MCF 10A (cell line): Measurements from ENCODE around the gene FLYWCH1. TPM values are rescaled to one million over a fixed set of nuclear protein-coding genes. Genes with fewer than 3 reads are reported as not detected.

Experiments
- BruUV-seq: library from RNA; stranded (reverse); fragments of 400-500 nt; replicated peaks from 2 replicates; lab custom pipeline; 2021; lab: Mats Ljungman, UMichigan
- CTCF ChIA-PET: fragments of 300-600 bp; sonication (Branson Sonifier 250); formaldehyde crosslinking; extraction: SDS; loops from one replicate; lab custom pipeline; 2021; ENCODE audit warnings: antibody characterized with exemption, inconsistent platforms; lab: Yijun Ruan, JAX
- POLR2A ChIA-PET: fragments of 300-600, 350-650 bp; sonication (Branson Sonifier 250); formaldehyde crosslinking; extraction: SDS; loops from one replicate; lab custom pipeline; 2020; ENCODE audit warnings: antibody characterized with exemption, inconsistent platforms; lab: Yijun Ruan, JAX
- DNase-seq: peaks from one replicate; pipeline ENCODE4 v3.0.0-alpha.2; 2018; ENCODE audit not compliant: unreplicated experiment
- H3K27ac Mint-ChIP-seq: one replicate; pipeline ENCODE4 v1.8.0; 2022; ENCODE audit warnings: mild to moderate bottlenecking, low read depth, mixed read lengths; ENCODE audit not compliant: unreplicated experiment
- H3K27me3 Mint-ChIP-seq: one replicate; pipeline ENCODE4 v1.8.0; 2022; ENCODE audit warnings: mixed read lengths; ENCODE audit not compliant: insufficient read depth, unreplicated experiment
- H3K36me3 Mint-ChIP-seq: one replicate; pipeline ENCODE4 v1.8.0; 2022; ENCODE audit warnings: mild to moderate bottlenecking, moderate library complexity, mixed read lengths; ENCODE audit not compliant: insufficient read depth, unreplicated experiment
- H3K4me1 Mint-ChIP-seq: one replicate; pipeline ENCODE4 v1.8.0; 2022; ENCODE audit warnings: mixed read lengths; ENCODE audit not compliant: insufficient read depth, unreplicated experiment
- H3K4me3 Mint-ChIP-seq: one replicate; pipeline ENCODE4 v1.8.0; 2022; ENCODE audit warnings: mild to moderate bottlenecking, moderate library complexity, mixed read lengths; ENCODE audit not compliant: unreplicated experiment
- H3K9me3 Mint-ChIP-seq: one replicate; pipeline ENCODE4 v1.8.0; 2022; ENCODE audit warnings: mixed read lengths; ENCODE audit not compliant: unreplicated experiment
- intact Hi-C: fragments of 100-400 bp; cut with micrococcal nuclease; formaldehyde crosslinking; loops from 2 replicates; pipeline ENCODE4 v1.14.1; 2022
- total RNA-seq: library from RNA; stranded (reverse); gene quantifications from 2 replicates; pipeline ENCODE4 v1.2.3, GENCODE V29; 2022
- TF ChIP-seq, protein P1 (sequence below): fragments of 200-600 bp; IDR thresholded peaks from one replicate; pipeline ENCODE4 v1.8.0; 2022; ENCODE audit warnings: antibody characterized with exemption, mild to moderate bottlenecking; ENCODE audit not compliant: unreplicated experiment

FLYWCH1 gene
- total RNA-seq, 1 experiment from 2014 or later = 76.3 TPM

DNA sequence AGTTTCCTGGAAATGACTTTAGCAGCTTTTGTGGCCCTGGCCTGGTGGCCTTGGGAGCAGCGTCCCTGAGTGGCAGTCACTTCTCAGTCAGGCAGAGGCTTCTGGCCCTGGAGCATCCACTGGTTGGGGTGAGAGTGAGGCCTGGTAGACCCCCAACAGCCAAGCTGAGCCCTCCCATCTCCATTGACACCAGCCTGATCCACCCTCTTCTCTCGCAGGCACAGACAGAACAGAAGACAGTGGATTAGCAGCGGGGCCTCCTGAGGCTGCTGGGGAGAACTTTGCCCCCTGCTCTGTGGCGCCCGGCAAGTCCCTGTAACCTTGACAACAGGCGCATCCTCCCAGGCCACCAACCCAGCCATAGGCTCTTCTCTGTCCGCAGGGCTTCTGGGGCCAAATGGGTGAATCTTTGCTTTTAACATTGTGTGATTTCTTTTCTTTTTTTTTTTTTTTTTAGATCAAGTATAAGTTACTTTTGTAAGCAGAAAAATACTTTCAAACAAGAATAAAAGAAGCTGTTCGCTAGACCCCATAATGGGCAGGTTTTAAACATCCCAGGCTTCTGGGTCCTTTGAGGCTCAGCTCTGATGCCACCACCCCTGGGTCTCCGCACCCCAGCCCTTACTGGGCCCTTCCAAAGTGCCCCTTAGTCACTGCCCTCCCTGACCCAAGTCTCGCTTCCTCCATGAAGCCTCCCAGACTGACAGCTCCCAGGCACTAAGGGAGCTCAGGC, 12.7 kb upstream of the FLYWCH1 start:
- BruUV-seq = no TSS peak
- POLR2A ChIA-PET = interaction anchor here (0.7 to 1.1 kb wide), 3 partner anchors 13 to 129 kb away, joined by 3 to 4 read pairs (median 3); partner anchors contain the start of genes FLYWCH1 and FLYWCH2
- H3K4me1 Mint-ChIP-seq = peaks cover 5% of the 10 kb centered on the region
- peaks cover 7% of the 10 kb centered on the region for H3K36me3 Mint-ChIP-seq
- DNase-seq = no peak
- intact Hi-C loops = no loop called here
- CTCF ChIA-PET = interaction anchor here (1.0 kb wide), 1 partner anchor 22 kb away, joined by 3 read pairs; no protein-coding TSS in a partner anchor
- no peaks in the 10 kb centered on the region for H3K9me3 Mint-ChIP-seq
- no peaks in the 10 kb centered on the region for H3K27me3 Mint-ChIP-seq
- TF ChIP-seq, protein P1, sequence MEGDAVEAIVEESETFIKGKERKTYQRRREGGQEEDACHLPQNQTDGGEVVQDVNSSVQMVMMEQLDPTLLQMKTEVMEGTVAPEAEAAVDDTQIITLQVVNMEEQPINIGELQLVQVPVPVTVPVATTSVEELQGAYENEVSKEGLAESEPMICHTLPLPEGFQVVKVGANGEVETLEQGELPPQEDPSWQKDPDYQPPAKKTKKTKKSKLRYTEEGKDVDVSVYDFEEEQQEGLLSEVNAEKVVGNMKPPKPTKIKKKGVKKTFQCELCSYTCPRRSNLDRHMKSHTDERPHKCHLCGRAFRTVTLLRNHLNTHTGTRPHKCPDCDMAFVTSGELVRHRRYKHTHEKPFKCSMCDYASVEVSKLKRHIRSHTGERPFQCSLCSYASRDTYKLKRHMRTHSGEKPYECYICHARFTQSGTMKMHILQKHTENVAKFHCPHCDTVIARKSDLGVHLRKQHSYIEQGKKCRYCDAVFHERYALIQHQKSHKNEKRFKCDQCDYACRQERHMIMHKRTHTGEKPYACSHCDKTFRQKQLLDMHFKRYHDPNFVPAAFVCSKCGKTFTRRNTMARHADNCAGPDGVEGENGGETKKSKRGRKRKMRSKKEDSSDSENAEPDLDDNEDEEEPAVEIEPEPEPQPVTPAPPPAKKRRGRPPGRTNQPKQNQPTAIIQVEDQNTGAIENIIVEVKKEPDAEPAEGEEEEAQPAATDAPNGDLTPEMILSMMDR = no peak
- H3K4me3 Mint-ChIP-seq = no peak overlapping the region
- no peak overlapping the region for H3K27ac Mint-ChIP-seq

DNA sequence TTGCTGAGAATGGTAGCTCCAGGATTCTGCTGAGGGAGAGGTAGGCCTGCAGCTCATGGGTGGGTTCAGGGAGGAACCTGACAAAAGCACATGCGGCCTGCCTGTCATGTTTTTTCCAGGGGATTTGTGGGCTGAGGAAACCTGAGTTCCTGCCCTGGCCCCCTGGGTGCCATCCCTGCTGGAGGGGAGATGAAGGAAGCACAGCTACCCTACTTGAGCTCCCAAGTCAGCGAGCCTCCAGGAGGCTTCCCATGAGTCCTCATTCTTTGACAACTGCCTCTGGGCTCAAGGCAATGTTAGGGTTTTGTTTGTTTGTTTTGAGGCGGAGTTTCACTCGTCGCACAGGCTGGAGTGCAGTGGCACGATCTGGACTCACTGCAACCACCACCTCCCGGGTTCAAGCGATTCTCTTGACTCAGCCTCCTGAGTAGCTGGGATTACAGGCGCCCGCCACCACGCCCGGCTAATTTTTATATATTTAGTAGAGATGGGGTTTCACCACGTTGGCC, 12.1 kb upstream of the FLYWCH1 start:
- BruUV-seq = no TSS peak
- CTCF ChIA-PET = interaction anchor here (1.0 kb wide), 1 partner anchor 21 kb away, joined by 3 read pairs; no protein-coding TSS in a partner anchor
- Mint-ChIP-seq H3K4me1 (peaks cover 6% of the 10 kb centered on the region), H3K36me3 (peaks cover 7% of the 10 kb centered on the region), H3K4me3 (no peak overlapping the region), H3K27ac (no peak overlapping the region), H3K9me3 (no peaks in the 10 kb centered on the region), H3K27me3 (no peaks in the 10 kb centered on the region)
- no peak for DNase-seq
- intact Hi-C loops = no loop called here
- POLR2A ChIA-PET = interaction anchor here (0.7 to 1.1 kb wide), 3 partner anchors 12 to 129 kb away, joined by 3 to 4 read pairs (median 3); partner anchors contain the start of genes FLYWCH1 and FLYWCH2
- TF ChIP-seq, protein P1 = no peak

DNA sequence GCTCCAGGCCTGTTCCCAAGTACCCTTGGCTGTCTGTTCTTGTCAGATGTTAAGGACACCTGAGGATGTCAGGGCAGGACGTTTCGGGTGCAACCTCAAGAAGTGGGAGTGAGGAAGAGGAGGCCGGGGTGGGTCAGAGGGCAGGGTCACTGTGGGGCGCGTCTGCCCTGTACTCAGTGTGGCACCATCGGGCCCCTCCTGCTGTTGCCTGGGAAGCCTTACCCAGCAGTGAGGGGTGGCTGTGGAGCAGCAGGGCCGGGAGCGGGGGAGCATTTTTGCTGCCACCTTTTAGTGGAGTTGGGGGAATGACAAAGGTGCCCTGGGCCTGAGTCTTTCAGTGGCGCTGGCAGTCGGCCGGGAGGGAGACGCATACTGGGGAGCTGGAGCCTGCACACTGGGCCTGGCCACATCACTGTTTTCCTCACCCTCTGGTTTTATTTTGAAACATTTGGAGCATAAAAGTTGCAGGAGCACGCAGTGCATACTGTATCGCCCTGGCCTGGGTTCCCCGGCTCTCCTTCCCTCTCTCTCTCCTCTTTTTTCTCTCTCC, 11.1 kb upstream of the FLYWCH1 start:
- DNase-seq = no peak
- ChIA-PET POLR2A (no interaction called here), CTCF (no interaction called here)
- intact Hi-C loops = no loop called here
- Mint-ChIP-seq H3K27me3 (no peaks in the 10 kb centered on the region), H3K27ac (no peak overlapping the region), H3K4me3 (no peak overlapping the region), H3K4me1 (peaks cover 6% of the 10 kb centered on the region), H3K9me3 (no peaks in the 10 kb centered on the region), H3K36me3 (peaks cover 11% of the 10 kb centered on the region)
- TF ChIP-seq, protein P1 = no peak
- no TSS peak for BruUV-seq
